ENCODE measurements around the gene BMS1.

The BMS1 gene

DNA sequence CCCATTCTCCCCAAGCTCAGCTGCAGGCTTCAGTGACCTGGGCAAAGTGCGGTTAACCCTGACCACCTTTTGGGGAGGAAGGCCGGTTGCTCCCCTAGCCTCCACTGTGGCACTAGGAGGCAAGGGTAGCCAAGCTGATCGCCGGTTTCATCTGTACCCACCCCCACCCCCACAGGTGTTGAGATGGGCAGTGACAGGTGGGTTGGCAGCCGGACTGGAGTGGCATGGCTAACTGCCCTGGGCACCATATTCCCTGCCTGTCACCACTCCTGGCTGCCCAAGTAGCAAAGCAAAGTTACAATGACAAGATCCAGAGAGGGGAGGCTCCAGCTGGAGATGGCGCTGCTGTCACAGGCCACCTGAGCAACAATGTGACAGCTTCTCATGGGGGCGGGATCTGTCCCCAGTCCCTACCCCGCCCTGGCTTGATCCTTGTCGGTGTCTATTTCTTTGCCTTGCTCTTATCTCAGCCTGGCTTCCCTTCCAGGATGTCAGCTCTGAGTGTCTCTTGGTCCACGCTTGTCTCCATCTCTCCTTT lies 27.0 kb upstream of the BMS1 start:
- Histone ChIP-seq H3K9ac (ENCODE audit: low read length) (no peak overlapping the region), H3K4me2 (ENCODE audit: low read depth, low read length, poor library complexity, severe bottlenecking) (no peak overlapping the region), H3K9me3 (ENCODE audit: insufficient read depth, low read length) (no peaks in the 10 kb centered on the region), H3K27me3 (ENCODE audit: low read length) (no peaks in the 10 kb centered on the region), H3F3A (ENCODE audit: insufficient read depth) (no peaks in the 10 kb centered on the region), H2AFZ (ENCODE audit: low read depth, low read length, severe bottlenecking) (no peak overlapping the region), H3K27ac (ENCODE audit: low read depth, low read length) (no peak overlapping the region), H4K20me1 (ENCODE audit: low read depth, low read length) (no peaks in the 10 kb centered on the region), H3K9me2 (replicated peaks; ENCODE audit: insufficient read depth, low read length) (no peaks in the 10 kb centered on the region), H3K4me3 (ENCODE audit: insufficient read depth, low read length, poor library complexity, severe bottlenecking) (no peak overlapping the region), H3K36me3 (ENCODE audit: low read length) (no peaks in the 10 kb centered on the region), H3K79me2 (ENCODE audit: insufficient read depth, low read length) (no peaks in the 10 kb centered on the region)
- no peak for TF ChIP-seq EZH2phosphoT487 (conservative IDR thresholded peaks at IDR 0.05; ENCODE audit: low read length)
- TF ChIP-seq, protein P1, sequence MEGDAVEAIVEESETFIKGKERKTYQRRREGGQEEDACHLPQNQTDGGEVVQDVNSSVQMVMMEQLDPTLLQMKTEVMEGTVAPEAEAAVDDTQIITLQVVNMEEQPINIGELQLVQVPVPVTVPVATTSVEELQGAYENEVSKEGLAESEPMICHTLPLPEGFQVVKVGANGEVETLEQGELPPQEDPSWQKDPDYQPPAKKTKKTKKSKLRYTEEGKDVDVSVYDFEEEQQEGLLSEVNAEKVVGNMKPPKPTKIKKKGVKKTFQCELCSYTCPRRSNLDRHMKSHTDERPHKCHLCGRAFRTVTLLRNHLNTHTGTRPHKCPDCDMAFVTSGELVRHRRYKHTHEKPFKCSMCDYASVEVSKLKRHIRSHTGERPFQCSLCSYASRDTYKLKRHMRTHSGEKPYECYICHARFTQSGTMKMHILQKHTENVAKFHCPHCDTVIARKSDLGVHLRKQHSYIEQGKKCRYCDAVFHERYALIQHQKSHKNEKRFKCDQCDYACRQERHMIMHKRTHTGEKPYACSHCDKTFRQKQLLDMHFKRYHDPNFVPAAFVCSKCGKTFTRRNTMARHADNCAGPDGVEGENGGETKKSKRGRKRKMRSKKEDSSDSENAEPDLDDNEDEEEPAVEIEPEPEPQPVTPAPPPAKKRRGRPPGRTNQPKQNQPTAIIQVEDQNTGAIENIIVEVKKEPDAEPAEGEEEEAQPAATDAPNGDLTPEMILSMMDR (IDR thresholded peaks at IDR 0.05; ENCODE audit: insufficient read depth, low read length, poor library complexity, severe bottlenecking) = no peak

DNA sequence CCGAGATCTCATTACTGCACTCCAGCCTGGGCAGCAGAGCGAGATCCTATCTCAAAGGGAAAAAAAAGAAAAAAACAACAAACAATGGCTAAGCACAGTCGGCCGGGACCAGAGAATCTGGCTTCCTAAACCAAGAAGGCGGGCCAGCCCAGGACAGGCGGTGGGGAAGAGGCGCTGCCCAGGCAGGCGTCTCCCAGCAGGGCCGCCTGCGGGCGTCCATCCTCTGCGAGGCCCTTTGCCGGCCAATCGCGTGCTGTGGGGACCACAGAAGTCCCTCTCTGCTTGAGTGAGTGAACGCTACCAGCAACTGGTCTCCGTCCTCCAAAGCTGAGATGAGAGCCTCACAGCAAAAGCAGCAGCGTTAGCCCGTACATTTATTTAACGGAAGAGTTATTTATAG lies 14.7 kb upstream of the BMS1 start:
- H3K27ac ChIP-seq (ENCODE audit: low read depth, low read length) = no peak overlapping the region
- H3K9me3 ChIP-seq (ENCODE audit: insufficient read depth, low read length) = peaks cover 13% of the 10 kb centered on the region; the same call in 1 of the 2 replicates
- H3K9ac ChIP-seq (ENCODE audit: low read length) = no peak overlapping the region
- H3K36me3 ChIP-seq (ENCODE audit: low read length) = no peaks in the 10 kb centered on the region
- H3K4me3 ChIP-seq (ENCODE audit: insufficient read depth, low read length, poor library complexity, severe bottlenecking) = no peak overlapping the region
- no peak overlapping the region for H3K4me2 ChIP-seq (ENCODE audit: low read depth, low read length, poor library complexity, severe bottlenecking)
- no peaks in the 10 kb centered on the region for H3F3A ChIP-seq (ENCODE audit: insufficient read depth)
- no peaks in the 10 kb centered on the region for H3K79me2 ChIP-seq (ENCODE audit: insufficient read depth, low read length)
- H4K20me1 ChIP-seq (ENCODE audit: low read depth, low read length) = no peaks in the 10 kb centered on the region
- H2AFZ ChIP-seq (ENCODE audit: low read depth, low read length, severe bottlenecking) = no peak overlapping the region
- H3K27me3 ChIP-seq (ENCODE audit: low read length) = no peaks in the 10 kb centered on the region
- no peak for TF ChIP-seq EZH2phosphoT487 (conservative IDR thresholded peaks at IDR 0.05; ENCODE audit: low read length)
- TF ChIP-seq, protein P1 (IDR thresholded peaks at IDR 0.05; ENCODE audit: insufficient read depth, low read length, poor library complexity, severe bottlenecking) = no peak
- H3K9me2 ChIP-seq (replicated peaks; ENCODE audit: insufficient read depth, low read length) = no peaks in the 10 kb centered on the region

DNA sequence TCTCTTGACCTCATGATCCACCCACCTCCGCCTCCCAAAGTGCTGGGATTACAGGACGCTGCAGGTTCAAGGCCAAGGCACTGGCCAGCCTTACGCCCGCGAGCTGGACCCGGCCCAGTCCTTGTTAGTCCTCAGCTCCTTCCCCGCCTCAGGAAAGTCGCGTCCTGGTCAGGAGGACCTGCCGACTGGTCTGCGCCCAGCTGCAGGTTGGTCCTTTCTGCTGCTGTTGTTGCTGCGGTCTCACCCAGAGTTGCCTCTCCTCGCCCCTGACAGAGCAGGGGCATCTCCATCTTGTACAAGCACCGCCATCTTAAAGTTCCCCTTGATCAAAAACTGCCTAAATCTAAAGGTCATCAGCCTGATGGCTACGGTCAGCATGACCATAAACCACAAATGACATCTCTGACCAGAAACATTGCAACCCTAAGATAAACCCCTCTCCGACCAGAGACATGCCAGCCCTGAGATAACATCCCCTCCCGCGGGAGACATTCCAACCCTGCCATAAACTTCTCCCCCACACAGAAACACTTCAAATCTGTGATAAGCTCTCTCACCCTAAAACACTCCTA lies 13.9 kb upstream of the BMS1 start:
- Histone ChIP-seq H3K9ac (ENCODE audit: low read length) (no peak overlapping the region), H3K4me3 (ENCODE audit: insufficient read depth, low read length, poor library complexity, severe bottlenecking) (no peak overlapping the region), H3K9me2 (replicated peaks; ENCODE audit: insufficient read depth, low read length) (no peaks in the 10 kb centered on the region), H3K27me3 (ENCODE audit: low read length) (no peaks in the 10 kb centered on the region), H4K20me1 (ENCODE audit: low read depth, low read length) (no peaks in the 10 kb centered on the region), H3K79me2 (ENCODE audit: insufficient read depth, low read length) (no peaks in the 10 kb centered on the region), H3K27ac (ENCODE audit: low read depth, low read length) (no peak overlapping the region), H3F3A (ENCODE audit: insufficient read depth) (no peaks in the 10 kb centered on the region), H3K36me3 (ENCODE audit: low read length) (no peaks in the 10 kb centered on the region), H3K4me2 (ENCODE audit: low read depth, low read length, poor library complexity, severe bottlenecking) (no peak overlapping the region), H3K9me3 (ENCODE audit: insufficient read depth, low read length) (peaks cover 13% of the 10 kb centered on the region; the same call in 1 of the 2 replicates), H2AFZ (ENCODE audit: low read depth, low read length, severe bottlenecking) (no peak overlapping the region)
- TF ChIP-seq, protein P1 (IDR thresholded peaks at IDR 0.05; ENCODE audit: insufficient read depth, low read length, poor library complexity, severe bottlenecking) = no peak
- no peak for TF ChIP-seq EZH2phosphoT487 (conservative IDR thresholded peaks at IDR 0.05; ENCODE audit: low read length)

Data from SU-DHL-6 (cell line).